Stimulated activated CD4-positive, alpha-beta T cell treated with anti-CD3 and anti-CD28 coated beads, Interleukin-15, amount 100 ng/mL, for 48 hours (primary cell): ENCODE results near the gene SMARCA5.
A peak's percentile ranks its signal among the peaks of the same experiment; 100 is the strongest.
"Not testable (repeated sequence)": the region's sequence is repeated elsewhere in the genome, so short reads cannot be mapped to it uniquely, and the experiment has no call there.

Experiments used
- DNase-seq, 2 donors: peaks; one replicate each; pipeline ENCODE4 v3.0.0-alpha.2; 2020; ENCODE audit warnings: low read depth in 2 of 2

SMARCA5 gene

GRCh38 chr4:143513314-143514168 is at the start of gene SMARCA5:
SMARCA5 (plus strand) TSS chr4:143513702; CDS start chr4:143513925, 223 bp downstream.
- peak; percentile 93 to 95 for DNase-seq

- no peak for DNase-seq
Observed at GRCh38 chr4:143473334-143474126, 40.0 kb upstream of the SMARCA5 start.

- DNase-seq = no peak
Observed at GRCh38 chr4:143477487-143477886, 36.0 kb upstream of the SMARCA5 start.

- no peak for DNase-seq
Observed at GRCh38 chr4:143481361-143481760, 32.1 kb upstream of the SMARCA5 start.

- DNase-seq = no peak
Observed at GRCh38 chr4:143482840-143483239, 30.7 kb upstream of the SMARCA5 start.

GRCh38 chr4:143486314-143486713 is 27.2 kb upstream of the SMARCA5 start:
- DNase-seq = no peak

GRCh38 chr4:143488687-143489086 is 24.8 kb upstream of the SMARCA5 start:
- no peak for DNase-seq

- no peak for DNase-seq
Observed at GRCh38 chr4:143489106-143489505, 24.4 kb upstream of the SMARCA5 start.

GRCh38 chr4:143498021-143498420 is 15.5 kb upstream of the SMARCA5 start:
- no peak for DNase-seq

- no peak for DNase-seq
Observed at GRCh38 chr4:143502231-143502630, 11.3 kb upstream of the SMARCA5 start.

GRCh38 chr4:143506031-143506430 is 7.5 kb upstream of the SMARCA5 start:
- DNase-seq = no peak

- DNase-seq = no peak
Observed at GRCh38 chr4:143511906-143512305, 1.6 kb upstream of the SMARCA5 start.

- DNase-seq = no peak
Observed at GRCh38 chr4:143512978-143513313, 556 bp upstream of the SMARCA5 start.

GRCh38 chr4:143514169-143514495 is 630 bp downstream of the SMARCA5 start:
- DNase-seq = no peak

- DNase-seq = peak in 1 of 2 donors; percentile 7
Observed at GRCh38 chr4:143514497-143514896, 995 bp downstream of the SMARCA5 start.

- DNase-seq = no peak
Observed at GRCh38 chr4:143514901-143515300, 1.4 kb downstream of the SMARCA5 start.

GRCh38 chr4:143515905-143516304 is 2.4 kb downstream of the SMARCA5 start:
- no peak for DNase-seq

- DNase-seq = no peak
Observed at GRCh38 chr4:143517764-143518163, 4.3 kb downstream of the SMARCA5 start.

- DNase-seq = no peak
Observed at GRCh38 chr4:143524211-143524610, 10.7 kb downstream of the SMARCA5 start.

- DNase-seq = not testable (repeated sequence)
Observed at GRCh38 chr4:143528046-143528445, 14.5 kb downstream of the SMARCA5 start.

GRCh38 chr4:143531380-143531779 is 17.9 kb downstream of the SMARCA5 start:
- DNase-seq = no peak

- DNase-seq = no peak
Observed at GRCh38 chr4:143531788-143532491, 18.4 kb downstream of the SMARCA5 start.
